ENCODE data around the gene UBA52. TPM values are rescaled to one million over a fixed set of nuclear protein-coding genes. Genes with fewer than 3 reads are reported as not detected.
A peak's percentile ranks its signal among the peaks of the same experiment; 100 is the strongest.

The UBA52 gene
- total and polyA plus RNA-seq, 2 of the 13 experiments (the other 11 are each of a cell fraction or from before 2014, with no cell fraction given) = 959 to 1,782 TPM

DNA sequence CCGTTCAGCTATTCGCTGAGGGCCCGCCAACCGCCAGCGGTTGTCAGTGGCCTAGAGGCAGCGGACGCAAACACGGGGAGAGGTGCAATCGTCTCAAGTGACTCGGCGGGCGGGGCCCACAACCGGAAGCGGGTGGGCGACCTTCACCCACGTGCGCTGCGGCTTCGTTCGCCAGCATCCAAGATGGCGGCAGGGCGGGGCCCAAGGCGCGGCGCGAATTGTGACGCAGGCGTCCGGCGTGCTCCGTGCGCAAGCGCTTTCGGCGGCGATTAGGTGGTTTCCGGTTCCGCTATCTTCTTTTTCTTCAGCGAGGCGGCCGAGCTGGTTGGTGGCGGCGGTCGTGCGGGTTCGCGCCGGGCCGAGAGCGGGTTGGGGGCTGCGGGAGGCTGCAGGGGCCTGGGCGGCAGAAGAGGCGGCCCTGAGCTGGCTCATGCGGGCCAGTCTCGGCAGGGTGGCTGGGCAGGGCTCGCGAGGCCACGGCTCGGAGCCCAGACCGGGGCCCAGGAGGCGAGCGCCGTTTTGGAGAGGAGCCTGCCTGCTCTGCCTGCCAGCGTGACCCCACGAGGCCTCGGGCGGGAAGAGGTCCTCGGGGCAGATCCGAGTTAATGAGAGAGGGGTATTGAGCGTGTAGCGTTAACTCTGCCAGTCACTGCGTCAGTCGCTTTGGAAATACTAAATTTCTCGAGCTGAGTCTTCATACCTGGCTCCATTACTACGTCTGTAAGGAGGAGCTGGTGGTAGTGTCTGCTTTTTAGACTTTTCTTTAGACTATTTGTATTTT is at the start of gene UBA52 (continued):
- TF ChIP-seq, protein P1, sequence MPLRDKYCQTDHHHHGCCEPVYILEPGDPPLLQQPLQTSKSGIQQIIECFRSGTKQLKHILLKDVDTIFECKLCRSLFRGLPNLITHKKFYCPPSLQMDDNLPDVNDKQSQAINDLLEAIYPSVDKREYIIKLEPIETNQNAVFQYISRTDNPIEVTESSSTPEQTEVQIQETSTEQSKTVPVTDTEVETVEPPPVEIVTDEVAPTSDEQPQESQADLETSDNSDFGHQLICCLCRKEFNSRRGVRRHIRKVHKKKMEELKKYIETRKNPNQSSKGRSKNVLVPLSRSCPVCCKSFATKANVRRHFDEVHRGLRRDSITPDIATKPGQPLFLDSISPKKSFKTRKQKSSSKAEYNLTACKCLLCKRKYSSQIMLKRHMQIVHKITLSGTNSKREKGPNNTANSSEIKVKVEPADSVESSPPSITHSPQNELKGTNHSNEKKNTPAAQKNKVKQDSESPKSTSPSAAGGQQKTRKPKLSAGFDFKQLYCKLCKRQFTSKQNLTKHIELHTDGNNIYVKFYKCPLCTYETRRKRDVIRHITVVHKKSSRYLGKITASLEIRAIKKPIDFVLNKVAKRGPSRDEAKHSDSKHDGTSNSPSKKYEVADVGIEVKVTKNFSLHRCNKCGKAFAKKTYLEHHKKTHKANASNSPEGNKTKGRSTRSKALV (CRISPR knock-in tag; IDR thresholded peaks at IDR 0.05) = 0 out of 2 replicates have a peak, but pooled peaks have one; percentile 45
- TF ChIP-seq FOXJ3 (CRISPR knock-in tag; IDR thresholded peaks at IDR 0.05; ENCODE audit: borderline replicate concordance) = peak; percentile 46; the same call in 1 of the 2 replicates
- peak; percentile 95 for TF ChIP-seq ZNF501 (CRISPR knock-in tag; IDR thresholded peaks at IDR 0.05)
- TF ChIP-seq, protein P2, sequence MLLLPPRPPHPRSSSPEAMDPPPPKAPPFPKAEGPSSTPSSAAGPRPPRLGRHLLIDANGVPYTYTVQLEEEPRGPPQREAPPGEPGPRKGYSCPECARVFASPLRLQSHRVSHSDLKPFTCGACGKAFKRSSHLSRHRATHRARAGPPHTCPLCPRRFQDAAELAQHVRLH (CRISPR knock-in tag; IDR thresholded peaks at IDR 0.05; ENCODE audit: borderline replicate concordance, low read depth) = peak; percentile 85; the same call in 1 of the 2 replicates
- peak; percentile 81 for TF ChIP-seq SALL2 (CRISPR knock-in tag; IDR thresholded peaks at IDR 0.05)
- TF ChIP-seq BCL6 (CRISPR knock-in tag; IDR thresholded peaks at IDR 0.05) = peak; percentile 73
- TF ChIP-seq ZNF17 (CRISPR knock-in tag; IDR thresholded peaks at IDR 0.05) = no peak
- TF ChIP-seq ATAD3A (CRISPR knock-in tag; IDR thresholded peaks at IDR 0.05) = no peak
- TF ChIP-seq, protein P3, sequence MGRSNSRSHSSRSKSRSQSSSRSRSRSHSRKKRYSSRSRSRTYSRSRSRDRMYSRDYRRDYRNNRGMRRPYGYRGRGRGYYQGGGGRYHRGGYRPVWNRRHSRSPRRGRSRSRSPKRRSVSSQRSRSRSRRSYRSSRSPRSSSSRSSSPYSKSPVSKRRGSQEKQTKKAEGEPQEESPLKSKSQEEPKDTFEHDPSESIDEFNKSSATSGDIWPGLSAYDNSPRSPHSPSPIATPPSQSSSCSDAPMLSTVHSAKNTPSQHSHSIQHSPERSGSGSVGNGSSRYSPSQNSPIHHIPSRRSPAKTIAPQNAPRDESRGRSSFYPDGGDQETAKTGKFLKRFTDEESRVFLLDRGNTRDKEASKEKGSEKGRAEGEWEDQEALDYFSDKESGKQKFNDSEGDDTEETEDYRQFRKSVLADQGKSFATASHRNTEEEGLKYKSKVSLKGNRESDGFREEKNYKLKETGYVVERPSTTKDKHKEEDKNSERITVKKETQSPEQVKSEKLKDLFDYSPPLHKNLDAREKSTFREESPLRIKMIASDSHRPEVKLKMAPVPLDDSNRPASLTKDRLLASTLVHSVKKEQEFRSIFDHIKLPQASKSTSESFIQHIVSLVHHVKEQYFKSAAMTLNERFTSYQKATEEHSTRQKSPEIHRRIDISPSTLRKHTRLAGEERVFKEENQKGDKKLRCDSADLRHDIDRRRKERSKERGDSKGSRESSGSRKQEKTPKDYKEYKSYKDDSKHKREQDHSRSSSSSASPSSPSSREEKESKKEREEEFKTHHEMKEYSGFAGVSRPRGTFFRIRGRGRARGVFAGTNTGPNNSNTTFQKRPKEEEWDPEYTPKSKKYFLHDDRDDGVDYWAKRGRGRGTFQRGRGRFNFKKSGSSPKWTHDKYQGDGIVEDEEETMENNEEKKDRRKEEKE (IDR thresholded peaks at IDR 0.05) = no peak
- TF ChIP-seq, protein P4, sequence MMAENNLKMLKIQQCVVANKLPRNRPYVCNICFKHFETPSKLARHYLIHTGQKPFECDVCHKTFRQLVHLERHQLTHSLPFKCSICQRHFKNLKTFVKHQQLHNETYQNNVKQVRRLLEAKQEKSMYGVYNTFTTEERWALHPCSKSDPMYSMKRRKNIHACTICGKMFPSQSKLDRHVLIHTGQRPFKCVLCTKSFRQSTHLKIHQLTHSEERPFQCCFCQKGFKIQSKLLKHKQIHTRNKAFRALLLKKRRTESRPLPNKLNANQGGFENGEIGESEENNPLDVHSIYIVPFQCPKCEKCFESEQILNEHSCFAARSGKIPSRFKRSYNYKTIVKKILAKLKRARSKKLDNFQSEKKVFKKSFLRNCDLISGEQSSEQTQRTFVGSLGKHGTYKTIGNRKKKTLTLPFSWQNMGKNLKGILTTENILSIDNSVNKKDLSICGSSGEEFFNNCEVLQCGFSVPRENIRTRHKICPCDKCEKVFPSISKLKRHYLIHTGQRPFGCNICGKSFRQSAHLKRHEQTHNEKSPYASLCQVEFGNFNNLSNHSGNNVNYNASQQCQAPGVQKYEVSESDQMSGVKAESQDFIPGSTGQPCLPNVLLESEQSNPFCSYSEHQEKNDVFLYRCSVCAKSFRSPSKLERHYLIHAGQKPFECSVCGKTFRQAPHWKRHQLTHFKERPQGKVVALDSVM (CRISPR knock-in tag; IDR thresholded peaks at IDR 0.05) = peak; percentile 42; the same call in 1 of the 2 replicates
- peak; percentile 89; the same call in 1 of the 2 replicates for TF ChIP-seq ZMYM4 (CRISPR knock-in tag; IDR thresholded peaks at IDR 0.05)
- TF ChIP-seq ZFY (CRISPR knock-in tag; IDR thresholded peaks at IDR 0.05) = peak; percentile 87
- TF ChIP-seq PCBP2 (optimal IDR thresholded peaks at IDR 0.05; ENCODE audit: low read depth, low read length, poor library complexity, severe bottlenecking) = no peak
- peak; percentile 91 for TF ChIP-seq ZFX (CRISPR knock-in tag; IDR thresholded peaks at IDR 0.05; ENCODE audit: low read depth)
- no peak; the same call in 1 of the 2 replicates for TF ChIP-seq MEIS1 (CRISPR knock-in tag; IDR thresholded peaks at IDR 0.05; ENCODE audit: borderline replicate concordance)
- TF ChIP-seq, protein P5, sequence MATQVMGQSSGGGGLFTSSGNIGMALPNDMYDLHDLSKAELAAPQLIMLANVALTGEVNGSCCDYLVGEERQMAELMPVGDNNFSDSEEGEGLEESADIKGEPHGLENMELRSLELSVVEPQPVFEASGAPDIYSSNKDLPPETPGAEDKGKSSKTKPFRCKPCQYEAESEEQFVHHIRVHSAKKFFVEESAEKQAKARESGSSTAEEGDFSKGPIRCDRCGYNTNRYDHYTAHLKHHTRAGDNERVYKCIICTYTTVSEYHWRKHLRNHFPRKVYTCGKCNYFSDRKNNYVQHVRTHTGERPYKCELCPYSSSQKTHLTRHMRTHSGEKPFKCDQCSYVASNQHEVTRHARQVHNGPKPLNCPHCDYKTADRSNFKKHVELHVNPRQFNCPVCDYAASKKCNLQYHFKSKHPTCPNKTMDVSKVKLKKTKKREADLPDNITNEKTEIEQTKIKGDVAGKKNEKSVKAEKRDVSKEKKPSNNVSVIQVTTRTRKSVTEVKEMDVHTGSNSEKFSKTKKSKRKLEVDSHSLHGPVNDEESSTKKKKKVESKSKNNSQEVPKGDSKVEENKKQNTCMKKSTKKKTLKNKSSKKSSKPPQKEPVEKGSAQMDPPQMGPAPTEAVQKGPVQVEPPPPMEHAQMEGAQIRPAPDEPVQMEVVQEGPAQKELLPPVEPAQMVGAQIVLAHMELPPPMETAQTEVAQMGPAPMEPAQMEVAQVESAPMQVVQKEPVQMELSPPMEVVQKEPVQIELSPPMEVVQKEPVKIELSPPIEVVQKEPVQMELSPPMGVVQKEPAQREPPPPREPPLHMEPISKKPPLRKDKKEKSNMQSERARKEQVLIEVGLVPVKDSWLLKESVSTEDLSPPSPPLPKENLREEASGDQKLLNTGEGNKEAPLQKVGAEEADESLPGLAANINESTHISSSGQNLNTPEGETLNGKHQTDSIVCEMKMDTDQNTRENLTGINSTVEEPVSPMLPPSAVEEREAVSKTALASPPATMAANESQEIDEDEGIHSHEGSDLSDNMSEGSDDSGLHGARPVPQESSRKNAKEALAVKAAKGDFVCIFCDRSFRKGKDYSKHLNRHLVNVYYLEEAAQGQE (IDR thresholded peaks at IDR 0.05; ENCODE audit: borderline replicate concordance in 1 of 2, low read depth in 1 of 2, low read length in 2 of 2) = peak in 1 of 2 experiments; percentile 59; a peak in 1 of 4 replicates
- TF ChIP-seq POLR2G (IDR thresholded peaks at IDR 0.05; ENCODE audit: low read depth, low read length) = peak; percentile 95
